Muscle layer of duodenum (tissue), 2 donors: ENCODE measurements around the gene PNRC2.

Experiments
- H3K27ac ChIP-seq: one replicate; pipeline ENCODE4 v1.7.0; 2013; ENCODE audit warnings: mild to moderate bottlenecking, low read length
- H3K27me3 ChIP-seq: one replicate; pipeline ENCODE4 v1.7.0; 2013; ENCODE audit warnings: low read depth, mild to moderate bottlenecking, control low read depth, low read length
- H3K36me3 ChIP-seq, 2 donors: one replicate each; pipeline ENCODE4 v1.7.0; 2013; ENCODE audit warnings: low read length in 2 of 2, control low read depth in 1 of 2, mild to moderate bottlenecking in 1 of 2; ENCODE audit not compliant: insufficient read depth in 2 of 2, control insufficient read depth in 1 of 2
- H3K4me1 ChIP-seq, 2 donors: one replicate each; pipeline ENCODE4 v1.7.0; 2013; ENCODE audit warnings: low read length in 2 of 2, mild to moderate bottlenecking in 2 of 2, control low read depth in 1 of 2, moderate library complexity in 1 of 2; ENCODE audit not compliant: insufficient read depth in 2 of 2, control insufficient read depth in 1 of 2
- H3K4me3 ChIP-seq, 2 donors: one replicate each; pipeline ENCODE4 v1.7.0; 2013; ENCODE audit warnings: low read length in 2 of 2, low read depth in 1 of 2, mild to moderate bottlenecking in 1 of 2
- H3K9me3 ChIP-seq, 2 donors: one replicate each; pipeline ENCODE4 v1.7.0; 2013; ENCODE audit warnings: low read length in 2 of 2, control low read depth in 1 of 2, mild to moderate bottlenecking in 1 of 2; ENCODE audit not compliant: control insufficient read depth in 1 of 2
- donor health status: healthy.

Gene PNRC2

DNA sequence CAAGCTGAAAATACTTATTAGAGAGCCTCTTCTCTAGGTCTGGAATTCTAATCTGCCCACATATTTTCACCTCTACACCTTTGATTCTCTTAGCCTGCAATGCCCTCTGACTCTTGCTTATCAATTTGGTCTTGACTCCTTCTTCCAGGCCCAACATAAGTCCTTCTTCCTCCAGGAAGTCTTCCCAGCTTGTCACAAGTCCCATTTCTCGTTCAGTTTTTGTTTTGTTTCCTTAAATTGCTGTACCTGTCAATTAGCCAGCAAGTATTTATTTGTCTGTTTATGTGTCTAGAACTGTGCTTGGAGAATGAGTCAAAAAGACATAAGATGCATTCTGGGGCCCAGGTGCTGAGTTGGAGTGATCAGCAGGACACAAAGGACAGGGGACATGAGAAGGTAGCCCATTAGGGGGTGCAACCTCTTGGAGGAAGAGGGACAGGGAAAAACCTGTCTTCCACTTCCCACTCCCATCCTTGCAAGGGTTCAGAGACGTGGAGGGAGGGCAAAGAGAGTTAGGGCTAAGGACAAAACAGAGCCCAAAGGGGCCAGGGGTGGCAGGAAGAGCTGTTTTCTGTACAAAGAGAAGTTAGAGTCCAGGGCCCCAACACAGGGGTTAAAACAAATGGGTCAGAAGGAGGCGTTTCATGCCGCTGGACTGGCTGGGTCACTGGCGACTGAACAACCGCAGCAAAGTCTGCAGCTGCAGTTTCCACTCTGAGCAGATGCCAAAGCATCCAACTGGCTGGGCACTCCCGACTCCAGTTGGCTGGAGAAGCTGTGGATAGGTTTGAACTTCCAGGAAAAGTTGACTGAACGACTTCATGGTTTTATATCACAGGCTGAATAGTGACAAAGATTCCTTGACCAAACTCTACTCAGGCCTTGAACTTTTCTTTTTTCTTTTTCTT, 35.8 kb upstream of the PNRC2 start:
- H3K4me3 ChIP-seq, result no peak overlapping the region

DNA sequence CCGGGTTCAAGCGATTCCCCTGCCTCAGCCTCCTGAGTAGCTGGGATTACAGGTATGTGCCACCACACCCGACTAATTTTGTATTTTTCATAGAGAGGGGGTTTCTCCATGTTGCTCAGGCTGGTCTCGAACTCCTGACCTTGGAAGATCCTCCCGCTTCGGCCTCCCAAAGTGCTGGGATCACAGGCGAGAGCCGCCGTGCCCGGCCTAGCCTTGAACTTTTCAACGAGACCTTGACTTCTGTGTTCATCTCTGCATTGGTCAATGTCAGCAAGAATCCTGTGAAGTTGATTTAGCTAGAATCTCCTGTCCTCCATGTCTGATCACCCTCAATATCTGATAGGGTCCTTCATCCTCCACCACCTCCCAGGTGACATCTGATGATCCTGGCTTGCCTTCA, 35.0 kb upstream of the PNRC2 start:
- Histone ChIP-seq H3K27me3 (no peaks in the 10 kb centered on the region), H3K36me3 (no peaks in the 10 kb centered on the region), H3K9me3 (no peaks in the 10 kb centered on the region), H3K4me1 (peaks cover 0 to 12% of the 10 kb centered on the region in 2 donors), H3K27ac (no peak overlapping the region), H3K4me3 (no peak overlapping the region)

More for the DNA sequence above, 35.8 kb upstream of the PNRC2 start:
- H3K27me3 ChIP-seq, result no peaks in the 10 kb centered on the region
- no peaks in the 10 kb centered on the region for H3K9me3 ChIP-seq
- H3K4me1 ChIP-seq, result peaks cover 0 to 12% of the 10 kb centered on the region in 2 donors
- H3K36me3 ChIP-seq, result no peaks in the 10 kb centered on the region
- no peak overlapping the region for H3K27ac ChIP-seq

- Histone ChIP-seq H3K36me3 (no peaks in the 10 kb centered on the region), H3K27ac (no peak overlapping the region), H3K9me3 (no peaks in the 10 kb centered on the region), H3K27me3 (no peaks in the 10 kb centered on the region), H3K4me1 (peaks cover 0 to 6% of the 10 kb centered on the region in 2 donors), H3K4me3 (no peak overlapping the region)
Observed at GRCh38 chr1:23925279-23925678, 34.3 kb upstream of the PNRC2 start.

DNA sequence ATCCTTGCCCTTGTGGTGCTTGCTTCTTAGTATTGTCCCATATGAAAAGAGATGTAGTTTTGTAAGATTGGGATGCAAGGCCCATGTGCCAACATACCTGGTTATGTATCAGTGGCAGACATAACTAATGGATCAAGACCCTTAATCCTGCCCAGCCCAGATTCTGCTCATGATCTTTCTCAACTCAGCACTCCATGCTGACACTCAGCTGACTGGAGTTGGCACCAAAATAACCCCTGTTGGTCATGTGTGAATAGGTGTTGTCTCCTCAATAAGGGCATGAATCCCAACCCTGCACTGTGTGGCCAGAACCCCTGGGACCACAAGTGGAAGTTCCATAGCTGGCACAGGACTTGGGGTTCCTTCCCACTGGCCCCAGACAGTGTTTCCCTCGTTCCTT, 32.5 kb upstream of the PNRC2 start:
- H3K27me3 ChIP-seq, result no peaks in the 10 kb centered on the region
- no peak overlapping the region for H3K27ac ChIP-seq
- H3K4me3 ChIP-seq, result no peak overlapping the region
- no peaks in the 10 kb centered on the region for H3K36me3 ChIP-seq
- H3K9me3 ChIP-seq, result no peaks in the 10 kb centered on the region
- H3K4me1 ChIP-seq, result no peaks in the 10 kb centered on the region

GRCh38 chr1:23928789-23929188, 30.8 kb upstream of the PNRC2 start:
- H3K4me1 ChIP-seq, result no peaks in the 10 kb centered on the region
- H3K27ac ChIP-seq, result no peak overlapping the region
- H3K27me3 ChIP-seq, result no peaks in the 10 kb centered on the region
- no peaks in the 10 kb centered on the region for H3K9me3 ChIP-seq
- H3K36me3 ChIP-seq, result no peaks in the 10 kb centered on the region
- H3K4me3 ChIP-seq, result no peak overlapping the region

- H3K9me3 ChIP-seq, result no peaks in the 10 kb centered on the region
- H3K27me3 ChIP-seq, result no peaks in the 10 kb centered on the region
- no peaks in the 10 kb centered on the region for H3K4me1 ChIP-seq
- H3K4me3 ChIP-seq, result no peak overlapping the region
- H3K36me3 ChIP-seq, result no peaks in the 10 kb centered on the region
- no peak overlapping the region for H3K27ac ChIP-seq
Observed at GRCh38 chr1:23930270-23930669, 29.4 kb upstream of the PNRC2 start.

- Histone ChIP-seq H3K9me3 (no peaks in the 10 kb centered on the region), H3K27ac (peak overlapping the region; percentile 10), H3K36me3 (no peaks in the 10 kb centered on the region), H3K4me1 (no peaks in the 10 kb centered on the region), H3K27me3 (no peaks in the 10 kb centered on the region), H3K4me3 (no peak overlapping the region)
Observed at GRCh38 chr1:23930861-23931490, 28.7 kb upstream of the PNRC2 start.

- Histone ChIP-seq H3K4me1 (no peaks in the 10 kb centered on the region), H3K27me3 (no peaks in the 10 kb centered on the region), H3K4me3 (no peak overlapping the region), H3K27ac (no peak overlapping the region), H3K36me3 (no peaks in the 10 kb centered on the region), H3K9me3 (no peaks in the 10 kb centered on the region)
Observed at GRCh38 chr1:23931491-23931880, 28.1 kb upstream of the PNRC2 start.

DNA sequence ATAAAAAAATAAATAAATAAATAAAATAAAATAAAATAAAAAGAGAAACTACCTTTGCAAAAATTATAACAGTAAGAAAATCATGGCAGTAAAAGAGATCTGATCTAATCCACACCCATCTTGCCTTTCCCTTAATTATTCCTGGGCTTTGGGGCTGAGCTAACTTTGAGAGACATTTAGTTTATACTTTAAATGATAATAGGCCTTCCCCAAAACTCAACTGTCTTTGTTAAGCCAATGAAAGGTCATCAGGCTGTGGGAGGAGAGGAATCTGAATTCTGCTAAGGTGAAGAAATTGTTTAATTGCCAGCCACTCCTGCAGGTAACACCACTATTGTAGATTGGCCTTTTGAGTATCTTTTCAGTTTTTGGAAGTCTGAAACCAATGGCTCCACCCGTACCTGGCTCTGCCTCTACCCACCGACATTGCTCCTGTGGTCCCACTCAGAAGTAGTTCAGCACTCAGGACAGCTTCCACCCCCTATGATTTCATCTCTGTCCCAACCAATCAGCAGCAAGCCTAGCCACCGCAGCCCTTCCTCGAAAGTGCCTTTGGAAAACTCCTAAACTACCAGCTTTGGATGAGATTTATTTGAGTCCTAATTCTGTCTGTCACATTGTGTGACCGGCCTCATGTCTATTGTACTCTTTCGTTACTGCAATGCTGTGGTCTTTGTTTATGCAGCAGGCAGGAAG, 23.0 kb upstream of the PNRC2 start:
- H3K4me1 ChIP-seq, result no peaks in the 10 kb centered on the region
- no peaks in the 10 kb centered on the region for H3K27me3 ChIP-seq
- no peaks in the 10 kb centered on the region for H3K9me3 ChIP-seq
- H3K27ac ChIP-seq, result no peak overlapping the region
- H3K4me3 ChIP-seq, result no peak overlapping the region
- H3K36me3 ChIP-seq, result no peaks in the 10 kb centered on the region

DNA sequence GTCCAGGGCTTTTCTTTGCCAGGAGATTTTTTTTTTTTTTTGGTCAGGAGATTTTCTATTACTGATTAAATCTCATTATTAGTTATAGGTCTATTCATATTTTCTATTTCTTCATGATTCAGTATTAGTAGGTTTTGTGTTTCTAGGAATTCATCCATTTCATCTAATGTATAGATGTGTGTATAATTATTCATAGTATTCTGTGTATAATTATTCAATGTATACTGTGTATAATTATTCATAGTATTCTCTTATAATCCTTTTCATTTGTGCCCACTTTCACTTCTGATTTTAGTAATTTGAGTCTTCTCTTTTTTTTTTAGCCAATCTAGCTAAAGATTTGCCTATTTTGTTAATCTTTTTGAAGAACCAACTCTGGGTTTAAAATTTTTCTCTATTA, 12.3 kb upstream of the PNRC2 start:
- Histone ChIP-seq H3K9me3 (peaks cover 0 to 12% of the 10 kb centered on the region in 2 donors), H3K4me1 (no peaks in the 10 kb centered on the region), H3K27ac (no peak overlapping the region), H3K36me3 (no peaks in the 10 kb centered on the region), H3K27me3 (no peaks in the 10 kb centered on the region), H3K4me3 (no peak overlapping the region)

DNA sequence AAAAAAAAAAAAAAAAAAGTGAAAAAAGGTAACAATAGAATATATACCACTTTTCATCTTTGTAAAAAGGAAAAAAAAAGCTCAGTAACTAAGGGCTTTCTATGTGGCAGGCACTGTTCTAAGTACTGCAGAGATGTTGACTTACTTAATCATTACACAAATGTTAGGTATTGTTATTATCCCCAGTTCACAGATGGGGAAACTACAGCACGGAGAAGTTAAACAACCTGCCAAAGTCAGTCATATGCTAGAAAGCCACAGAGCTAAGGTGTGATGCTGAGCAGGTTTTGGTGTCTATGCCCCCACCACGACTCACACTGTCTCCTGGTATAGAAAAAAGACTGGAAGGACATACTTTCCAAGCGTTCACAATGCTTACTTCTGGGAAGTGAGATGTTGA, 6.6 kb upstream of the PNRC2 start:
- H3K27me3 ChIP-seq, result no peaks in the 10 kb centered on the region
- no peak overlapping the region for H3K27ac ChIP-seq
- H3K36me3 ChIP-seq, result no peaks in the 10 kb centered on the region
- no peaks in the 10 kb centered on the region for H3K9me3 ChIP-seq
- no peak overlapping the region for H3K4me3 ChIP-seq
- H3K4me1 ChIP-seq, result peaks cover 7% of the 10 kb centered on the region in 2 donors
